MM.1S (cell line): ENCODE data around the gene TBX4.

Source experiments
- CTCF ChIP-seq: fragments of 300-600 bp; sonication (generic); IDR thresholded peaks from 2 replicates; pipeline ENCODE4 v1.5.1; 2016; ENCODE audit warnings: antibody characterized with exemption, low read length, mixed read lengths
- EZH2 ChIP-seq: fragments of 300-600 bp; sonication (generic); optimal IDR thresholded peaks from 2 replicates; pipeline ENCODE3; 2017; ENCODE audit warnings: low read depth, mild to moderate bottlenecking, antibody characterized with exemption, low read length, mixed read lengths
- EZH2phosphoT487 ChIP-seq: fragments of 300-600 bp; sonication (generic); IDR thresholded peaks from 2 replicates; pipeline ENCODE4 v1.6.1; 2018; ENCODE audit warnings: antibody characterized with exemption, low read length

GRCh38 chr17:61456688-61457225 lies 4.5 kb downstream of the TBX4 start:
- no peak for TF ChIP-seq CTCF
- no peak for TF ChIP-seq EZH2phosphoT487
- no peak for TF ChIP-seq EZH2
